Esophagus squamous epithelium (tissue), 5 donors: ENCODE data around the gene MYO1B. TPM values are rescaled to one million over a fixed set of nuclear protein-coding genes. Genes with fewer than 3 reads are reported as not detected.
A peak's percentile ranks its signal among the peaks of the same experiment; 100 is the strongest.

ENCODE experiments used
- DNase-seq: peaks from one replicate; lab custom pipeline; 2025; lab: John Stamatoyannopoulos, UW
- H3K27ac ChIP-seq, 4 donors: fragments of 200-600 bp; sonication (generic); one replicate each; pipeline ENCODE4 v1.5.1; 2016 to 2019; ENCODE audit warnings: mild to moderate bottlenecking in 1 of 4
- H3K27me3 ChIP-seq, 4 donors: fragments of 200-600 bp; sonication (generic); 1 replicate in 3 of 4; 2 replicates in 1 of 4; pipeline versions ENCODE4 v1.5.1 to v1.6.0; 2017 to 2021; ENCODE audit warnings: antibody characterized with exemption in 1 of 4
- H3K36me3 ChIP-seq, 3 donors: fragments of 200-600 bp; sonication (generic); one replicate each; pipeline ENCODE4 v1.5.1; 2016 to 2019
- H3K4me1 ChIP-seq, 3 donors: fragments of 200-600 bp; sonication (generic); one replicate each; pipeline ENCODE4 v1.5.1; 2017 to 2019
- H3K4me3 ChIP-seq, 4 donors: fragments of 200-600 bp; sonication (generic); 1 replicate in 3 of 4; 2 replicates in 1 of 4; pipeline ENCODE4 v1.5.1; 2016 to 2019; ENCODE audit warnings: mild to moderate bottlenecking in 2 of 4, moderate library complexity in 1 of 4
- H3K9me3 ChIP-seq, 3 donors: fragments of 200-600 bp; sonication (generic); one replicate each; pipeline ENCODE4 v1.5.1; 2016 to 2019
- POLR2A ChIP-seq, 4 donors: fragments of 450-650 bp; IDR thresholded peaks; one replicate each; pipeline ENCODE4 v1.6.1; 2017; ENCODE audit warnings: antibody characterized with exemption in 4 of 4, mild to moderate bottlenecking in 4 of 4, moderate library complexity in 3 of 4
- WGBS, 2 donors: methylation state at CpG; one replicate each; pipeline ENCODE4 v1.1.5; 2018; 5-methylcytosine and 5-hydroxymethylcytosine counted together
- intact Hi-C: fragments of 100-400 bp; cut with DNase I; formaldehyde crosslinking; loops from one replicate; pipeline ENCODE4 v1.15.0; 2022
- total RNA-seq, 4 donors: library from RNA; depleted of rRNA; stranded (reverse); fragments of >200 nt; gene quantifications; one replicate each; pipeline ENCODE4 v1.1.0, GENCODE V29; 2016
- TF ChIP-seq, protein P1 (sequence below), 6 experiments: fragments of 450-650 bp in 4 of 6; fragments of 200-600 bp in 2 of 6; sonication (generic) in 2 of 6; IDR thresholded peaks; one replicate each; pipeline ENCODE4 v1.5.1; 2016 to 2019; ENCODE audit warnings: antibody characterized with exemption in 6 of 6, mild to moderate bottlenecking in 4 of 6, moderate library complexity in 4 of 6
- donor health status: DM: yes; HTN: yes; CAD: no.

The MYO1B gene
- total RNA-seq, 4 donors from 2014 or later, result 24.6 to 152 (median 37.5) TPM

DNA sequence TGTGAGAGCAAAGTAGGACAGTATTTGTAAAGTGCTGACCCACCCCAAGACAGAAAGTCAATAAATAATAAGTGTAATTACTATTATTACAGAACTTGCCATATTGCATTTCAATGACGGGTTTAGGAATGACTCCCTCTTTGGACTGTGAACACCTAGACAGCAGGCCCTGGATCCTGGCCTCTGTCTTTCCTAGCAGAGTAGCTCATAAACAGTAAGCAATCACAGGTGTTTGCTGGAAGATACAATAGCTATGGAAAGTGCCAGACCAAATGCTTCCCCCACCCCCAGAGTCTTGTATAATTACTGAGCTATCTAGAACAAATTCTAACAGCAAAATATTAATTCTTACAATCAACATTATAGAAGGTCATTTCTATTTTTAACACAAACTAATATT is 20.1 kb upstream of the MYO1B start:
- TF ChIP-seq, protein P1, sequence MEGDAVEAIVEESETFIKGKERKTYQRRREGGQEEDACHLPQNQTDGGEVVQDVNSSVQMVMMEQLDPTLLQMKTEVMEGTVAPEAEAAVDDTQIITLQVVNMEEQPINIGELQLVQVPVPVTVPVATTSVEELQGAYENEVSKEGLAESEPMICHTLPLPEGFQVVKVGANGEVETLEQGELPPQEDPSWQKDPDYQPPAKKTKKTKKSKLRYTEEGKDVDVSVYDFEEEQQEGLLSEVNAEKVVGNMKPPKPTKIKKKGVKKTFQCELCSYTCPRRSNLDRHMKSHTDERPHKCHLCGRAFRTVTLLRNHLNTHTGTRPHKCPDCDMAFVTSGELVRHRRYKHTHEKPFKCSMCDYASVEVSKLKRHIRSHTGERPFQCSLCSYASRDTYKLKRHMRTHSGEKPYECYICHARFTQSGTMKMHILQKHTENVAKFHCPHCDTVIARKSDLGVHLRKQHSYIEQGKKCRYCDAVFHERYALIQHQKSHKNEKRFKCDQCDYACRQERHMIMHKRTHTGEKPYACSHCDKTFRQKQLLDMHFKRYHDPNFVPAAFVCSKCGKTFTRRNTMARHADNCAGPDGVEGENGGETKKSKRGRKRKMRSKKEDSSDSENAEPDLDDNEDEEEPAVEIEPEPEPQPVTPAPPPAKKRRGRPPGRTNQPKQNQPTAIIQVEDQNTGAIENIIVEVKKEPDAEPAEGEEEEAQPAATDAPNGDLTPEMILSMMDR (IDR thresholded peaks at IDR 0.05), result no peak
- no peak for TF ChIP-seq POLR2A (IDR thresholded peaks at IDR 0.05)
- Histone ChIP-seq H3K4me1 (peaks cover 0 to 29% (median 8%) of the 10 kb centered on the region in 3 donors), H3K27ac (no peak overlapping the region), H3K9me3 (no peaks in the 10 kb centered on the region), H3K36me3 (no peaks in the 10 kb centered on the region), H3K4me3 (no peak overlapping the region), H3K27me3 (no peaks in the 10 kb centered on the region)
- intact Hi-C loops, result loop anchor here (10.0 kb wide), 1 partner anchor 50 kb away; no protein-coding TSS in a partner anchor
- WGBS, 2 donors, result 92 to 100% methylated on average over 1 of the region's 1 CpG
- no peak for DNase-seq

DNA sequence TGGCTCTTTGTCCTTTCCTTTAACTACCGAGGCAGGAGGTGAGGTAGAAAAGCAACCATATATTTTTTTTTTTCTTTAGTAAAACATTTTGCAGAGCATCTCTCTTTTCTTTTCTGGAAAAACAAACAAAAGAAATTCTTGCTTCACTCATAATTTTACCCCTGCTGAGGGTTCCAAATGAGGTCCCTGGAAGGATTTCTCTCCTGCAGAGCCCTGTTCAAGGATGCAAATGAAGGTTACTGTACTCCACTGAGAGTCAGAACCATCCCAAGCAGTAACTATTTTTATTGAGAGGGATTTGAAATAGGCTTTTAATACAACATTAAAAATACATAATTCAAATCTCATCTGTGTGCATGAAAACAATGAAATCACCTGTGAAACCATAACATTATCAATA is 19.5 kb upstream of the MYO1B start:
- Histone ChIP-seq H3K27ac (no peak overlapping the region), H3K9me3 (no peaks in the 10 kb centered on the region), H3K4me1 (peaks cover 0 to 29% (median 8%) of the 10 kb centered on the region in 3 donors), H3K36me3 (no peaks in the 10 kb centered on the region), H3K27me3 (no peaks in the 10 kb centered on the region), H3K4me3 (no peak overlapping the region)
- no peak for DNase-seq
- WGBS, 2 donors, result 71 to 90% methylated on average over 1 of the region's 1 CpG
- intact Hi-C loops, result loop anchor here (10.0 kb wide), 1 partner anchor 51 kb away; no protein-coding TSS in a partner anchor
- TF ChIP-seq, protein P1 (IDR thresholded peaks at IDR 0.05), result no peak
- no peak for TF ChIP-seq POLR2A (IDR thresholded peaks at IDR 0.05)

GRCh38 chr2:191226196-191226595 is 19.0 kb upstream of the MYO1B start:
- Histone ChIP-seq H3K36me3 (no peaks in the 10 kb centered on the region), H3K4me3 (no peak overlapping the region), H3K4me1 (peaks cover 0 to 29% (median 8%) of the 10 kb centered on the region in 3 donors), H3K27ac (no peak overlapping the region), H3K27me3 (no peaks in the 10 kb centered on the region), H3K9me3 (no peaks in the 10 kb centered on the region)
- intact Hi-C loops, result loop anchor here (10.0 kb wide), 1 partner anchor 51 kb away; no protein-coding TSS in a partner anchor
- no peak for TF ChIP-seq POLR2A (IDR thresholded peaks at IDR 0.05)
- TF ChIP-seq, protein P1 (IDR thresholded peaks at IDR 0.05), result no peak
- DNase-seq, result no peak
- WGBS, 2 donors, result 76 to 77% methylated on average over 2 of the region's 2 CpGs

GRCh38 chr2:191228333-191228732 is 16.9 kb upstream of the MYO1B start:
- H3K27me3 ChIP-seq, result no peaks in the 10 kb centered on the region
- H3K36me3 ChIP-seq, result no peaks in the 10 kb centered on the region
- H3K4me3 ChIP-seq, result no peak overlapping the region
- 68 to 80% methylated on average over 2 of the region's 2 CpGs for WGBS, 2 donors
- no peak for TF ChIP-seq POLR2A (IDR thresholded peaks at IDR 0.05)
- TF ChIP-seq, protein P1 (IDR thresholded peaks at IDR 0.05), result no peak
- no peak for DNase-seq
- intact Hi-C loops, result loop anchor here (10.0 kb wide), 1 partner anchor 54 kb away; no protein-coding TSS in a partner anchor
- H3K4me1 ChIP-seq, result peaks cover 0 to 39% (median 4%) of the 10 kb centered on the region in 3 donors
- peak overlapping the region in 1 of 4 donors; percentile 25 for H3K27ac ChIP-seq
- H3K9me3 ChIP-seq, result no peaks in the 10 kb centered on the region

- no peaks in the 10 kb centered on the region for H3K9me3 ChIP-seq
- H3K27me3 ChIP-seq, result no peaks in the 10 kb centered on the region
- H3K27ac ChIP-seq, result peak overlapping the region in 3 of 4 donors; percentile 36 to 57 (median 53)
- intact Hi-C loops, result loop anchor here (10.0 kb wide), 1 partner anchor 54 kb away; no protein-coding TSS in a partner anchor
- H3K4me3 ChIP-seq, result no peak overlapping the region
- no peaks in the 10 kb centered on the region for H3K36me3 ChIP-seq
- WGBS, 2 donors, result 37 to 39% methylated on average over 6 of the region's 6 CpGs
- no peak for DNase-seq
- peaks cover 0 to 39% (median 4%) of the 10 kb centered on the region in 3 donors for H3K4me1 ChIP-seq
- TF ChIP-seq, protein P1 (IDR thresholded peaks at IDR 0.05), result no peak
- TF ChIP-seq POLR2A (IDR thresholded peaks at IDR 0.05), result no peak
These were observed 16.3 kb upstream of the MYO1B start for GRCh38 chr2:191228861-191229260.
